SIG-M5 treated with dmso at 0.1 percent for 504 hours (cell line): ENCODE data around the gene SCGB1A1.
"Not testable (repeated sequence)": the region's sequence is repeated elsewhere in the genome, so short reads cannot be mapped to it uniquely, and the experiment has no call there.

Experiments
- DNase-seq: peaks from one replicate; lab custom pipeline; 2025; ENCODE audit not compliant: unreplicated experiment; lab: John Stamatoyannopoulos, UW

Gene SCGB1A1

DNA sequence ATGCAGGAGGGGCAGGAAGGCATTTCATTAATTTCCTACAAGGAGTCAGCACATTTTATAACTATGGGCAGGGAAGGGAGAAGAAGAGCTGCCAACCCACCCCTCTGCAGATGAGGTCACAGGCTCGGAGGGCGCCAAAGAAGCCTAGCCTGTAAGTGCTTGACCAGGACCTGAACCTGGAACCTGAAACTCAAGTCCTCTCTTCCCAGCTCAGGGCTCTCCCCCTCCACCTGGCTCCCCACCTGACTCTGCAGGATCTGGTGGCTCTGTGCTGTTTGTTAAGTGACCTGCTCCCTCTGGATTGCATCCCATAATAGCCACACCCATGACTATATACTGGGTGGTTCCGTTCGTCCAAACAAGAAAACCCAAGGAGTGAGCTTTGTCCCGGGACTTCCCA, 27.3 kb downstream of the SCGB1A1 start:
- DNase-seq: no peak

DNA sequence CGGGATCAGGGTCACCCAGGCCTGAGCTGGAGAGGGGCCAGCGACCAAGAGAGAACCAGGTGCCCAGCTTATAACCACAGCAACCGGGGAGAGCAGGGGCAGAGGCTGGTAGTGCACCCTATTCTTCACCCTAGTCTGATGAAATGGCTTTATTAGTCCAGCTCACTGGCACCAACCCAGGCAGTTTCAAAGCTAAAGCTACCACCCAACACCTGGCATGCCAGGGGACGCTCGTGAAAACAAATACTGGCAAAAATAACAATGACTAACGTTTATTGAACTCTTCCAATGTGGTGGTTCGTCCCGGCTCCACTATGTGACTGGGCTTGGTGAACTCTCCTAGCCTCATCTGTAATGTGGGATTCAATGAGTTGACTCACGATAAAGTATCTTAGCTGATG, 30.6 kb downstream of the SCGB1A1 start:
- DNase-seq: no peak

DNA sequence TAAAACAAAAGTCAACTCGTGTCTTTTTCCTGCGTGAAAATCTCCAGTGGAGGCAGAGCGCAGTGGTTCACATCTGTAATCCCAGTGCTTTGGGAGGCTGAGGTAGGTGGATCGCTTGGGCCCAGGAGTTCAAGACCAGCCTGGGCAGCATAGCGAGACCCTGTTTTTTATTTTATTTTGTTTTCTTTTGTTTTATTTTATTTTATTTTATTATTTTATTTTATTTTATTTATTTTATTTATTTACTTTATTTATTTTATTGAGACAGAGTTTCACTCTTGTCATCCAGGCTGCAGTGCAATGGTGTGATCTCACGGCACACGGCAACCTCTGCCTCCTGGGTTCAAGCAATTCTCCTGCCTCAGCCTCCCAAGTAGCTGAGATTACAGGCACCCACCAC, 31.1 kb downstream of the SCGB1A1 start:
- DNase-seq: not testable (repeated sequence)

DNA sequence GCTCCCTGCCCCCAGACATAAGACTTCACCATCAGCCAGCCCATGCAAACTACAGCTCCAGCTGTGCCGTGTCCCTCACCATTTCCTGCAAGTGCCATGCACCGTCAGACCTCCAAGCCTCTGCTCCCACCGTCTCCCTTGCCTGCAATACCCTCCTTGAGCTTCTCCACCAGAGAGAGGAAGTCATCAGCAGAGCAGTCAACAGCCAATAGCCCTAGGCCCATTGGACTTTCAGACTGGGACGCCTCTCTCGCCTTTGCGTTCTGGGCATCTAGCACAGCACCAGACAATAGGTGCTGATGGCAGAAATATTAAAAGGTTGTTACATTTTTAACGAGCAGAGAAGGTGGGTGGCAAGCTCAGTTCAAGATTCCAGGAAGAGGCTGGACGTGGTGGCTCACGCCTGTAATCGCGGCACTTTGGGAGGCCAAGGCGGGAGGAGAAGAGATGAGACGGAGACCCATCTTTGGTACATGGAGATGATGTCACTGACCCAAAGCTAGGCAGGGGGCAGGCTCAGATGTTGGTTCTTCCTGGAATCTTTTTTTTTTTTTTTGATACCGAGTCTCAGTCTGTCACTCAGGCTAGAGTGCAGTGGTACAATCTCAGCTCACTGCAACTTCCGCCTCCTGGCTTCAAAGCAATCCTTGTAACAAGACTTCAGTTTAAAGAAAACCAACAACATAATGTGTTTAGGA, 31.9 kb downstream of the SCGB1A1 start:
- no peak for DNase-seq

DNA sequence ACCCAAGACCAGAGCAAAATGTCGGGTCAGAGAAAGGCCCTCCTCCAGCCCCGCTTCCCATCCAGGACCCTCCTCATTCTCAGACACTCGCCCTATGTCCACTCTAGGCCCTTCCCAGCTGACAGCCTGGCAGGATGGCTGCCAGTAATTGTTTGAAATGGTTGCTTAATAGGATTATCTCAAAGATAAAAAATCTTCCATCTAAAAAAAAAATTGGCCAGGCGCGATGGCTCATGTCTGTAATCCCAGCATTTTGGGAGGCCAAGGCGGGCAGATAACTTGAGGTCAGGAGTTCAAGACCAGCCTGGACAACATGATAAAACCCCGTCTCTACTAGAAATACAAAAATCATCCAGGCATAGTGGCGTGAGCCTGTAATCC, 32.4 kb downstream of the SCGB1A1 start:
- no peak for DNase-seq

DNA sequence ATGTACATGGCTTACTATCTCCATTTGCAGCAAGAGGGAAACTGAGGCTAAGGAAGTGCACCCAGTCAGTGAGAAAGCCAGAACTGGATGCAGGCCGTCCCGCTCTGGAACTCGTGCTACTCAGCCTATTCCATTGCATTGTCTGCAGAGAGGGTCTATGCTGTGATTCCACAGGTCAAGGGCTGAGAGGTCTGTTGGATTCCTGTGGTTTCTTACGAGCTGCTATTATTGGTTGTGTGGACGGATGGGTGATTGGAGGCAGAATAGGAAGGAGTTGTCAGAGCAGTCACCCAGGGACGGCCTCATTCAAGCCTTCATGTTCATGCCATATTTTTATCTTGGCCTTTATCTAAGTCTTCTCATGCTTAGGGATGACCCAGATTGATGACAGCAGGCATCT, 33.4 kb downstream of the SCGB1A1 start:
- no peak for DNase-seq

DNA sequence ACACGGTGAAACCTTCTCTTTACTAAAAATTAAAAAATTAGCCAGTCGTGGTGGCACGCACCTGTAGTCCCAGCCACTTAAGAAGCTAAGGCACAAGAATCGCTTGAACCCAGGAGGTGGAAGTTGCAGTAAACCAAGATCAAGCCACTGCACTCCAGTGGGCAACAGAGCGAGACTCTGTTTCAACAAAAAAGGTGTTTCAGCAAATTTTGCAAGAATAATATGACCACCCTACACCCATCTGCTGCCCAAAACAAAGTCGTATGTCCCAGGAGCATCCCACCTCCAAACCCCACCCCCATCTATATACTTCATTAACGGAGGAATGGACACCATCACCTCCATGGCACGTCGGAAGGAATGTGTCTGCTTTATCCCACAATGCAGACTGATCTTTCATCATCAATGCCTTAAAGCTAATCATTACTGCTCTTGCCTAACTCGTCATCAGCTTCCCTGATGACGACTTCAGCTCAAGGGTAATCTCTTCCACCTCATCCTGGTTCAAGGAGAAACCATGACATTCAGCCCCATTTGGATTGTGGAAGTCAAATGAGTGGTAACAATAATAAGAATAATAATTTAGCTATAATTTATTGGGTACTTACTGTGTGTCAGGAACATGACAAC, 34.1 kb downstream of the SCGB1A1 start:
- DNase-seq: no peak

DNA sequence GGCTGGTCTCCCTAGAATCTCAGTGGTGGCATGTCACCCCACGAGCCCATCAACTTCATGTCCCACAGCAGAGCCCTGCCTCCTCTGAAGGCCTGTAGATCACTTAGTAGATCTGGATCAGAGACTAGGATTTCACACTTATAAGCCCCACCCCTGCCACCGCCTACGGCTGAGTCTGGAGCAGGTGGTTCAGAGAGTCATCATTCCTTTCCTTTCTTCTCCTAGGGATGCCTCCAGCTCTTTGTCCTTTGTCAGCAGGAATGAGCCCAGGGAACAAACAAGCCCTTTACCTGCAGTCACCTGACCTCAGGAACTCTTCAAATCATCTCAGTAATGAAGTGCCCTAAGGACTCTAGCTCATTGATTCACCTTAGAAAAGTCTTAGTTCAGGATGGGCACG, 37.8 kb downstream of the SCGB1A1 start:
- DNase-seq: no peak

DNA sequence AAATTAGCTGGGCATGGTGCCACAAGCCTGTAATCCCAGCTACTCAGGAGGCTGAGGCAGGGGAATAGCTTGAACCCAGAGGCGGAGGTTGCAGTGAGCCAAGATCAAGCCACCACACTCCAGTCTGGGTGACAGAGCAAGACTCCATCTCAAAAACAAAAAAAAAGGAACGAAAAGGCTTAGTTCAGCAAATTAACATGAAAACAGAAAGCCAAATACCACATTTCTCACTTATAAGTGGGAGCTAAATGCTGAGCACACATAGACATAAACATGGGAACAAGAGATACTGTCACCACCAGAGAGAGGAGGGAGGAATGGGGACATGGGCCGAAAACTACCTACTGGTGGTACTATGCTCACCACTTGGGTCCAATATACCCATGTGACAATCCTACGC, 38.6 kb downstream of the SCGB1A1 start:
- DNase-seq: no peak

DNA sequence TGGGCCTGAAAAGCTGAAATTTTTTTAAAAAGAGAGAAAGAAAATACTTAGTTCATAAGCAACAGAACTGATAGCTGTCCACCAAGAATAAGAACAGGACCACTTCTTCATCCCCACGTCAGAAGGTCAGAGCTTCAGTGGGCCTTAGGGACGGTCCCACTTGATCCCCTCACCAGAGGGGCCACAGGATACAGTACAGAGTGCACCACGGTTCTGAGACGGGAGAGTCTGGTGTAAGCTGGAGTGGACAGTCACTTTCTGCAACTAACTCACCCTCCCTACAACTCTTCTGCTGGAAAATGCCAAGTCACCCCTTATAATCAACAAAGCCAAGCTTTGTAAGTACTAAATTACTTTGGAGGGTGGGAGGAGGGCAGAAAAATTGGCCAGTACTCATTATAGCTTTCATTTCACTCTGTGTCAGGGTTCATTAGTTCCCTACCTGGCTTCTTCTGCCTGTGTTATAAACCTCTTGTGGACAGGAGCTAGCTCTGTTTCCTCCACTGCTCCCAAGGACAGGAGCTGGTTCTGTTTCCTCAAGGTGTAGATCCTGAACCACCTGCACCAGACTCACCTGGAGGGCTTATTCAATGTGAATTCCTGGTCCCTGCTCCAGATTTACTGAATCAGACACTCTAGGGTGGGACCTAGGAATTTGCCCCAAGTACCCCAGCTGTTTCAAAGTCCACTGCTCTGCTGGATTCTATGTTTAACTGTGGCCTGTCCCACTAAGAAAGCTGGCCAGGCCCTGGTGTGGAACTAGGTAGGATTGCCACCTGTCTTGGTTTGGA, 39.6 kb downstream of the SCGB1A1 start:
- no peak for DNase-seq

DNA sequence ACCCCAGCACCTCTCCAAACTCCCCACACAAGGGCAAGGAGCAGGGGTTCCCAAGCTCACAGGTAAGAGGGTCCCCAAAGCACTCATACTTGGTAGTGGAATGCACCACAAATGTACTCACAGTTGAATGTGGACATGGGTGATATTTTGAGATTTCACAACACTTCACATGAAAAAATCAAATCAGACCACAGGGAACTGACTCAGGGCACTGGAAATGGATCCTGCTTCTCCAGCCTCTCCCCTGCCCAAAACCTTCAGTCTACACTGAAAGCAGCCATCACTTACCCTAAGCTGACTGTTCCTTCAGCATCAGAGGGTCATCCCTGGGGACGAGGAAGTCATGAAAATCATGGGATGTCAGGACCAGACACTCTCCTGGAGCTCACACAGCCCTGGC, 40.2 kb downstream of the SCGB1A1 start:
- no peak for DNase-seq

DNA sequence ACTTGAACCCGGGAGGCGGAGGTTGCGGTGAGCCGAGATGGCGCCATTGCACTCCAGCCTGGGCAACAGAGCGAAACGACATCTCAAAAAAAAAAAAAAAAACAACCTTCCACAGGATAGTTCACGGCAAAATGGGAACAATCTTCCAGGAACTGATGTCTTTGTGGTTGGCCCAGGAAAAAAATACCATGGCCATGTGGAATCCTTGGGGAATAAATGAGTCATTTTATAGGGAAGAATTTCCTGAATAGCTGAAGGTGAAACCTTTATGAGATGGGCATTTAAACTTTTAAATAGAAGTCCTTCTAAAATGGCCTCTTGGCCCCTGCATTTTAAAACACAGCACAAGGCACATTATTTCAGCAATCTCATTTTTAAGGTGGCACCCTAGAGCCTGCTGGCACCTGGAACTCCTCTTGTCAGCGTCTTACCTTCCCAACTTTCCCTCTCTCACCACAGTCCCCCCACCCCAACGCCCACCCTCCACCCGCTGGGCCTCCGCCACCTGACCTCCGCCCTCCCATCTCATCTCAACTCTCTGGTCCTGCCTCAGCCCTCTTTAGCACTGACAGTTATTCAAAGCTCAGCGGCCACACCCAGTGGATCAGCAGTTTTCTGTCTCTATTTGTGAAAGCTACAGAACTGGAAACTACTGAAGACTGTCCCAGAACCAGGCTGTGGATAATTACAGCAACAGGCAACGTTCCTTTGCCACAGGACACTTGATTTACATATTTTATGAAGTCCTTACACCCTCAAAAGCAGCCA, 43.1 kb downstream of the SCGB1A1 start:
- no peak for DNase-seq

DNA sequence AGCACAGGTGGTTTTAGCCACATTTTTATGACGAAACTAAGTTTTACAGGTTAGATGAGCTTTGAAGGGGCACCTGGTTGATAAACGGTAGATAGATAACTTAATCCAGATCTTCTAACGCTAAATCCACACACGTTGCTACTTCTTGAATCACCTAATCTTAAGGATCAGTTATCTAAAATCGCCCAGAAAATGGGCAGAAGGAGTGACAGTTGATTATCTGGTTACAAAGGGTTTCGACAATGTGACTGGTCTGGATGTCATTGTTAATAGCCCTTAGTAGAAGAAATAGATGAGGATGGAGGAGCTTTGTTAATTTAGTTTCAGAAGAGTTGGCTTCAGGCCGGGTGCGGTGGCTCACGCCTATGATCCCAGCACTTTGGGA, 43.7 kb downstream of the SCGB1A1 start:
- DNase-seq: no peak

DNA sequence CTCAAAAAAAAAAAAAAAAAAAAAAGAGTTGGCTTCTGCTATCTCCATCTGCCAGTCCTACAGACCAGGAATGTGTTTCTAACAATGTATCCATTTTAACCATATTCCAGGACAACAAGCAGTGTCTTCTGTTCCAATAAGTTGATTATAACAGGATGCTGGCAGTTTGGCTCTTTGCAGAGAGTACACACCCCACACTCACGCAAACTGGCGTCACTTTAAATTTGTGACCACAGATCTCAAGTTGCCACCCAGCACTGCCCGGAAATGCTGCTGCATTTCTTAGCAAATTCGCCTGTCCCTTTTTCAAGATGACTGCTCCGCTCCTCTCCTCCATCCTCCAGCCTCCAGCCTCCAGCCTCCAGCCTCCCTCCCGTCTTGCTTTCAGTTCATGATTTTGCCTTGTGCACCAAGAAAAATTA, 44.3 kb downstream of the SCGB1A1 start:
- DNase-seq: no peak

DNA sequence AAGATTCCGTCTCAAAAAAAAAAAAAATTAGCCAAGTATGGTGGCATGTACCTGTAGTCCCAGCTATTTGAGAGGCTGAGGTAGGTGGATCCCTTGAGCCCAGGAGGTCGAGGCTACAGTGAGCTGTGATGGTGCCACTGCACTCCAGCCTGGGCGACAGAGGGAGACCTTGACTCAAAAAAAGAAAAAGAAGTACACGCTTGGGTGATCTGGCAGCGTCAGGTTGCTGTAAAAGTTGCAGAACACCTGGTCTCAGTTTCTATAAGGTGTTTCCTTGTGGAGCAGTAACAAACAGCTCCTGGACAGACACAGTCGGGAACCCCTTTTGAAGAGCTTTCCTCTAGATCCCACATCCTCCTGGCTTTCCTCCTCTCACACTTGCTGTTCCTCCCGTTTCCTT, 45.8 kb downstream of the SCGB1A1 start:
- DNase-seq: no peak

DNA sequence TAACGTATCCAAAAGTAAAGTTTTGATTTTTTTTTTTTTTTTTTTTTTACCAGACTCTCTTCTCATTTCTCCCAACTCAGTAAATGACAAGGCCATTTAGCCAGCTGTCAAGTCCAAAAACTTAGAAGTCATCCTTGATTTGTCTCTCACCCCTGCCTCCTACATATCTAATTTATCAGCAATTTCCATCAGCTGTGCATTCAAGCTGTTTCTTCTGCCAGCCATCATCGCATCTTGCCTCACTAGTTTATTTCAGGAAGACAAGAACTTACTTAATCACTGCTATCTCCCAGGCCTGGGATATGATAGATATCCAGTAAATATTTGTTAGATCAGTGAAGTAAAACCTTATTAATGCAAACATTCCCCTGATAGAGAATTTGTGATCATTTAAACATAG, 47.6 kb downstream of the SCGB1A1 start:
- DNase-seq: no peak

DNA sequence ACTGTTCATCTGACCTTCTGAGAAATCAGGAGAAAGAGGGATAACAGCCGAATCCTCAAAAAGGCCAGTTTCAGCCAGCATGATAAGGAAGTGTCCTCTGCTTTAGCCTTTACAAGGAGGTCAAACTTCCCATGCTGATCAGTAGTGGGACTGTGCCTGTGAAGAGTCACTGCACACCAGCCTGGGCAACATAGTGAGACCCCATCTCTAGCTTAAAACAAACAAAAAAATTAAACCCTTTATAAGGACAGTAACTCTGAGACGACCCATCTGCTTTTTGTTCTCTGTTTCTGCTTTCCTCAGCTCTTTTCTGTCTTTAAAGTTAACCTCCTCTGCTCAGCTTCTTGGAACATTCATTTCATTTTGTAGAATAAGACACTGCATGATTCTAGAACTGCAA, 49.7 kb downstream of the SCGB1A1 start:
- DNase-seq: no peak

DNA sequence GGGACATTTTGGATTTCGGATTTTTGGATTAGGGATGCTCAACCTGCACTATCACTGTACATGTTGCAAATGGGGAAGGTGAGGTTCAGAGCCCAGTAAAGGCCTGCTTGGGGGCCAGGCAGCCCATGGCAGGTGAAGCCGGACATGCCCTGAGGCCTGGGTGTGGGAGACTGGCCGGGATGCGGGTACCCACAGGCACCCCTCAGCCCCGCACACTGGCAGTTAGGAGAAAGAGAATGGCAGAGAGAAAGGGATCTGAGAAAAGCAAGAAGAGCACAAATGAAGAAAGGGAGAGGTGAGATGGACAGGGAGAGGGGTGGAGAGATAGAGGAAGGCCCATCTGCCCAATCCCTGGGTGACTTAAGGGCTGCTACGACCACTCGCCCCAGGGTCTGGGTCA, 52.8 kb downstream of the SCGB1A1 start:
- no peak for DNase-seq

DNA sequence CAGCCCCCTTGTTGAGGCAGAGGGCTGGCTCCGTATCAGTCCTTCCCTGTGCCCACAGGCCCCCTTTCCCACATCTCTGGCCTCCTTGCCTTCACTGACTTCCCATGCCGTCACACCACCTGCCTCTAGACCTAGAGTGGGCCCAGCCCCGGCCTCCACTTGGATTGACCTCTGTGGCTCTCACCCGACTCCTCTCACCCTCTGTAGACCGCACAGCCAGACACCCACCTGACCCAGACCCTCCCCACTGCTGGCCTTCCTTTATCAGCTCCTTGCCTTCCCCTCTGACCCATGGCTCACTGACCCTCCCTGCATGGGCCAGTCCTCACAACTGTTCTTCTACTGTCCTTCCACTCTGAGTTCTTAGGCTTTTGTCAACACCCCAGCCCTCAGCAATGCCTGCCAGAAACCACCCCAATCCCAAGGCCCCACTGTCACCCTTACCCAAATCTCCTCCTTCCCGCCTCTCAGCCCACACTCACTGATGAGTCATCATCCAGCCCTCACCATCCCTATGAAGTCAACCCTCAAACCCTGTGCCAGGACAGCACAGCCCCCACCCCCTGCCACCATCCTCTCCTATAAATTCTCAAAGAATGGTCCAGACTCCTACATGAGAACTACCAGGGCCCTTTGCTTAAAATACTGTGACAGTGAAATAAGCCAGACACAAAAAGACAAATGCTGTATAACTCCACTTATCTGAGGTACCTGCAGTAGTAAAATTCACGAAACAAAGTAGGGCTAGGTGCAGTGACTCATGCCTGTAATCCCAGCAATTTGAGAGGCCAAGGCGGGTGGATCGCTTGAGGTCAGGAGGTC, 53.4 kb downstream of the SCGB1A1 start:
- DNase-seq: no peak
